ENCODE results near the gene SLAIN2. TPM values are rescaled to one million over a fixed set of nuclear protein-coding genes. Genes with fewer than 3 reads are reported as not detected.

SLAIN2 gene
- total RNA-seq, 1 donor from 2014 or later: 91.6 TPM

- no peaks in the 10 kb centered on the region for H3K9me3 ChIP-seq
- DNase-seq: no peak
- H3K4me3 ChIP-seq: no peak overlapping the region
- no peak overlapping the region for H3K27ac ChIP-seq
- no peak for TF ChIP-seq CTCF (IDR thresholded peaks at IDR 0.05)
- H3K4me1 ChIP-seq: peaks cover 10% of the 10 kb centered on the region
- no peak for ATAC-seq
- H3K36me3 ChIP-seq: peaks cover 51% of the 10 kb centered on the region
- intact Hi-C loops (cut with DNase I): no loop called here
- no peaks in the 10 kb centered on the region for H3K27me3 ChIP-seq (ENCODE audit: low read depth)
Observed at GRCh38 chr4:48379587-48380180, 38.4 kb downstream of the SLAIN2 start.

- intact Hi-C loops (cut with DNase I): no loop called here
- ATAC-seq (no peak), DNase-seq (no peak)
- Histone ChIP-seq H3K27ac (no peak overlapping the region), H3K36me3 (peaks cover 61% of the 10 kb centered on the region), H3K4me3 (no peak overlapping the region), H3K9me3 (no peaks in the 10 kb centered on the region), H3K4me1 (peaks cover 8% of the 10 kb centered on the region), H3K27me3 (ENCODE audit: low read depth) (no peaks in the 10 kb centered on the region)
- TF ChIP-seq CTCF (IDR thresholded peaks at IDR 0.05): no peak
Observed at GRCh38 chr4:48380583-48381167, 39.3 kb downstream of the SLAIN2 start.

GRCh38 chr4:48388525-48389154 is 47.3 kb downstream of the SLAIN2 start:
- H3K4me3 ChIP-seq: no peak overlapping the region
- no peaks in the 10 kb centered on the region for H3K27me3 ChIP-seq (ENCODE audit: low read depth)
- peaks cover 43% of the 10 kb centered on the region for H3K36me3 ChIP-seq
- no peak for TF ChIP-seq CTCF (IDR thresholded peaks at IDR 0.05)
- intact Hi-C loops (cut with DNase I): no loop called here
- H3K4me1 ChIP-seq: peaks cover 5% of the 10 kb centered on the region
- H3K27ac ChIP-seq: no peak overlapping the region
- no peaks in the 10 kb centered on the region for H3K9me3 ChIP-seq
- no peak for ATAC-seq
- DNase-seq: no peak

GRCh38 chr4:48396043-48396442 is 54.7 kb downstream of the SLAIN2 start:
- ATAC-seq (no peak), DNase-seq (no peak)
- Histone ChIP-seq H3K4me1 (no peaks in the 10 kb centered on the region), H3K4me3 (no peak overlapping the region), H3K27ac (no peak overlapping the region), H3K27me3 (ENCODE audit: low read depth) (no peaks in the 10 kb centered on the region), H3K36me3 (peaks cover 24% of the 10 kb centered on the region), H3K9me3 (no peaks in the 10 kb centered on the region)
- intact Hi-C loops (cut with DNase I): no loop called here
- no peak for TF ChIP-seq CTCF (IDR thresholded peaks at IDR 0.05)

GRCh38 chr4:48400416-48400815 is 59.1 kb downstream of the SLAIN2 start:
- ATAC-seq: no peak
- intact Hi-C loops (cut with DNase I): no loop called here
- Histone ChIP-seq H3K9me3 (no peaks in the 10 kb centered on the region), H3K27ac (no peak overlapping the region), H3K27me3 (ENCODE audit: low read depth) (no peaks in the 10 kb centered on the region), H3K4me3 (no peak overlapping the region), H3K4me1 (no peaks in the 10 kb centered on the region), H3K36me3 (peaks cover 28% of the 10 kb centered on the region)
- no peak for DNase-seq
- no peak for TF ChIP-seq CTCF (IDR thresholded peaks at IDR 0.05)
